Stimulated activated naive CD8-positive, alpha-beta T cell treated with anti-CD3 and anti-CD28 coated beads, Interleukin-15, amount 100 ng/mL, for 72 hours (primary cell): ENCODE measurements around the gene TLNRD1.

Experiments
- ATAC-seq: fragments of 150-1000 bp; cut with Tn5 transposase; 2 replicates; pipeline ENCODE4 v1.10.0; 2021; ENCODE audit warnings: mild to moderate bottlenecking, moderate library complexity
- DNase-seq, 2 donors: peaks; one replicate each; pipeline ENCODE4 v3.0.0; 2021 to 2022
- H3K27ac Mint-ChIP-seq, 2 donors: one replicate each; pipeline ENCODE4 v1.8.0; 2022; ENCODE audit warnings: mild to moderate bottlenecking in 2 of 2, mixed read lengths in 2 of 2, moderate library complexity in 2 of 2
- H3K27me3 Mint-ChIP-seq: one replicate; pipeline ENCODE4 v1.8.0; 2022; ENCODE audit warnings: mixed read lengths
- H3K4me1 Mint-ChIP-seq: one replicate; pipeline ENCODE4 v1.8.0; 2022; ENCODE audit warnings: mild to moderate bottlenecking, mixed read lengths
- H3K4me3 Mint-ChIP-seq, 2 donors: one replicate each; pipeline ENCODE4 v1.8.0; 2022; ENCODE audit warnings: mild to moderate bottlenecking in 2 of 2, mixed read lengths in 2 of 2, moderate library complexity in 1 of 2
- H3K9me3 Mint-ChIP-seq, 2 donors: one replicate each; pipeline ENCODE4 v1.8.0; 2022; ENCODE audit warnings: mixed read lengths in 2 of 2

TLNRD1 gene

DNA sequence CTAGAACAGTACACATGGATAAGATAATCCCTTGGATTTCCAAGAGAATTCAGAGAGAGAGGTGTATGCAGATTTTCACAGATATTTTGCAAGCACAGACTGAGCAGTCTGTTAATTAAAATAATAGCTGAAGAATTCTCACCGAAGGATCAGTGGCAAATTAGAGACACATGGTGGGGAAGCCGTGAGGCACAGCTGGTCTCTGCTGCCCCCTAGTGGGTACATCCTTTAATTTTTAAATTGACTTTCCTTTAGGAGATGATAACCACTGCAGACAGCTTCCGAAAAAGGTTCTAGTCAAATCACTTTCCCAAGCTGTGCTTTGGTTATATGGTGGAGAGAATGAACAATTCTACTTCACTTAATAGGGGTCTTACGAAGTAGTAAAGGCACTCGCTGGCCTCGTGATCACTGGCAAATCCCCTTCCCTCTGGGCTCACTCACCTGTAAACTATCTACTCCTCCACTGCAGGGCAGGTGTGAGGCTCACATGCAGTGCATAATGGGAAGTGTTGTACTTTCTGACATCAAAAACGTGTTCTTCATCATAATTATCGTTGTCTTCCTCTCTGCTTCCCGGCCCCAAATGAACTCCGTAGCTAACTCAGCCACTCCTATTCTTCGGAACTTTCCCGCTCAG, 30.6 kb upstream of the TLNRD1 start:
- ATAC-seq: peak; percentile 66
- Mint-ChIP-seq H3K27ac (no peak overlapping the region), H3K9me3 (no peaks in the 10 kb centered on the region), H3K4me3 (no peak overlapping the region), H3K4me1 (peaks cover 19% of the 10 kb centered on the region), H3K27me3 (no peaks in the 10 kb centered on the region)
- DNase-seq: peak; percentile 42 to 47

- H3K4me3 Mint-ChIP-seq: no peak overlapping the region
- ATAC-seq: no peak
- peaks cover 24% of the 10 kb centered on the region for H3K4me1 Mint-ChIP-seq
- no peak for DNase-seq
- no peaks in the 10 kb centered on the region for H3K9me3 Mint-ChIP-seq
- H3K27me3 Mint-ChIP-seq: no peaks in the 10 kb centered on the region
- no peak overlapping the region for H3K27ac Mint-ChIP-seq
Measured at GRCh38 chr15:80970658-80971057, 30.1 kb upstream of the TLNRD1 start.

DNA sequence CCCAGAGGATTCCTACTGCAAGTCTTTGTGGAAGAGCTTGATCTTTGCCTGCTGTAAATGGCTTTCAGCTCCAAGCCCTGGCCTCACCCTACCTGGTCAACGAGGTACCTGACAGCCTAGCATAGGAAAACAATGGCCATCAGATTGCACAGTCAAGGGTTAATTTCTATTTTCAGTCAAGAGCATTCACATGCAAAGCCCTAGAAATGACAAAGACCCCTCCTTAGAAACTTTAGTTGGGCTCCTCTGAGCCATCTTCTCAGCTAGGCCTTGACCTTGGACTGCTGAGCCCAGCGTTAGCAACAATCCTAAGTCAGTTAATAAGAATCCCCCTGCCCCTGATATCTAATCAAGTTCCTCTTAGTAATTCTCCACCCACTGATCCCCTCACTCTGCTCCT, 29.6 kb upstream of the TLNRD1 start:
- Mint-ChIP-seq H3K27me3 (no peaks in the 10 kb centered on the region), H3K4me1 (peaks cover 28% of the 10 kb centered on the region), H3K4me3 (no peak overlapping the region), H3K9me3 (no peaks in the 10 kb centered on the region), H3K27ac (no peak overlapping the region)
- DNase-seq (no peak), ATAC-seq (no peak)

DNA sequence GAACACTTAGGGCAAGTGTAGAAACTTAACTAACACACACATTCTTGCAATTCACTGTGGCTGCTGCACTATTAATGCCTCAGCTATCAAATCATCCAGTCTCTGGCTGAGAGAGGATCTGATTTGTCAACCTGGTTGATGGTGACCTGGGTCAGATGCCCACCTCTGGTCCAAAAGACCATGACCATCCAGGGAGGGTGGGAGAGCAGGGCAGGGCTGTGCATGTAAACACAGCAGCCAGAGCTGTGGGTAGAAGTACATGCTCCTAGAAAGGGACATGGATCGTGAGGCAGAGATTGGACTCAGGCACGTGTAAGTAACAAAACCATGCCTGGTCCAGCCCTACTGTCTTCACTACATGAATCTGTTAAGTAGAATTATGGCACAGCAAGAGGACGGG, 28.4 kb upstream of the TLNRD1 start:
- no peak overlapping the region for H3K27ac Mint-ChIP-seq
- DNase-seq (no peak), ATAC-seq (no peak)
- no peak overlapping the region for H3K4me3 Mint-ChIP-seq
- no peaks in the 10 kb centered on the region for H3K9me3 Mint-ChIP-seq
- H3K4me1 Mint-ChIP-seq: peaks cover 39% of the 10 kb centered on the region
- no peaks in the 10 kb centered on the region for H3K27me3 Mint-ChIP-seq

- ATAC-seq (peak; percentile 34), DNase-seq (no peak)
- H3K9me3 Mint-ChIP-seq: no peaks in the 10 kb centered on the region
- peaks cover 53% of the 10 kb centered on the region for H3K4me1 Mint-ChIP-seq
- no peak overlapping the region for H3K27ac Mint-ChIP-seq
- no peak overlapping the region for H3K4me3 Mint-ChIP-seq
- H3K27me3 Mint-ChIP-seq: no peaks in the 10 kb centered on the region
Measured at GRCh38 chr15:80974914-80975313, 25.8 kb upstream of the TLNRD1 start.

GRCh38 chr15:80976851-80977250, 23.9 kb upstream of the TLNRD1 start:
- Mint-ChIP-seq H3K27me3 (no peaks in the 10 kb centered on the region), H3K4me1 (peaks cover 48% of the 10 kb centered on the region), H3K27ac (peak overlapping the region; percentile 61 to 71), H3K9me3 (no peaks in the 10 kb centered on the region), H3K4me3 (no peak overlapping the region)
- DNase-seq (no peak), ATAC-seq (no peak)

DNA sequence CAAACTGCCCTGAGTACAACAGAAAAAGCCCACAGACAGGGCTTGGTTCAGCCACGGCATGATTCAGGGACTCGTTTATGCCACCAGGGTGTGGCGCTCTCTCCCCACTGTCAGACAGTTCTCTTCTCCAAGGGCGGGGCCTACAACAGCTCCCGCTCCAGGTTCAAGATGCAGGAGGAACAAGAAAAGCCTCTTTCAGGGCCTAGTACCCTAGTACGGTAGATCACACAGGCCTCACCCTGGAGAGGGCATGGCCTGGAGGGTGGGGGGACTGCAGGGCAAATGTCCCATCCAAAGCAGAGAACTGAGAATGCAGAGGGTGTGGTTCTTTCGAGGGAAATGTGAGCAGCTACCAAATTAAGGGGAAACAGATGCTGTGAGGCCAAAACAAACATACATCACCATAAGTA, 23.1 kb upstream of the TLNRD1 start:
- peaks cover 54% of the 10 kb centered on the region for H3K4me1 Mint-ChIP-seq
- H3K4me3 Mint-ChIP-seq: no peak overlapping the region
- DNase-seq: peak in 1 of 2 donors; percentile 24
- no peak overlapping the region for H3K27ac Mint-ChIP-seq
- no peaks in the 10 kb centered on the region for H3K27me3 Mint-ChIP-seq
- ATAC-seq: peak; percentile 53
- H3K9me3 Mint-ChIP-seq: no peaks in the 10 kb centered on the region

DNA sequence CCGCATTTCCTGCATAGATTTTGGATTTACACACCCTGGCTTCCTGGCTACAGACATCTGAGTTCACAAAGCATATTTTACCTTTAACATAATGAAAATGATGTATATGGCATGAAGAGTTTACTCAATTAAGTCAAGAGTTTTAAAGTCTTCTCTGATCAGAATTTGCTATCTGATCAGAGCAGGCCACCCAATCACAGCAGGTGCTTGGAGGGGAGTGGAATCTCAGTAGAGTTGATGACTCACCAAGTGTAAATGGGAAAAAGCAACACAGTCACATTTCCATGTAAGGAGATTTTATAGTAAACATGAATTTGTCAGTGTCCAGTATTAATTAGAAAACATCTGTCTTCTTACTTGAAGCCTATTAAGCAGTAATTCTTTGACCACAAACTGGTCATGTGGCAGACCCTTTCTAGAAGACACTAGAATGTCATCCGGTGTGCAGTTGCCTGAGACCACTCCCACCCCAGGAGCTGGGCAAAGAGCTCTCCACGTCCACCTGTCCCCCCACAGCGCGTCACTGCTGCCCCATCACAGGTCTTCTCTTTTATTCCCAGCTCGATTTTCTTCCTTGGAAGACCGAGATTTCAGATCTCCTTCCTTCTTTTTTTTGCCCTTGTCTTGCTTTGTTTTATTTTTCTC, 21.9 kb upstream of the TLNRD1 start:
- no peaks in the 10 kb centered on the region for H3K9me3 Mint-ChIP-seq
- peak overlapping the region in 1 of 2 donors; percentile 27 for H3K27ac Mint-ChIP-seq
- DNase-seq: no peak
- no peak overlapping the region for H3K4me3 Mint-ChIP-seq
- ATAC-seq: no peak
- peaks cover 61% of the 10 kb centered on the region for H3K4me1 Mint-ChIP-seq
- no peaks in the 10 kb centered on the region for H3K27me3 Mint-ChIP-seq

- Mint-ChIP-seq H3K9me3 (no peaks in the 10 kb centered on the region), H3K4me3 (no peak overlapping the region), H3K4me1 (peaks cover 68% of the 10 kb centered on the region), H3K27ac (peak overlapping the region in 1 of 2 donors; percentile 20), H3K27me3 (no peaks in the 10 kb centered on the region)
- ATAC-seq: no peak
- DNase-seq: no peak
Measured at GRCh38 chr15:80979538-80980200, 21.1 kb upstream of the TLNRD1 start.

DNA sequence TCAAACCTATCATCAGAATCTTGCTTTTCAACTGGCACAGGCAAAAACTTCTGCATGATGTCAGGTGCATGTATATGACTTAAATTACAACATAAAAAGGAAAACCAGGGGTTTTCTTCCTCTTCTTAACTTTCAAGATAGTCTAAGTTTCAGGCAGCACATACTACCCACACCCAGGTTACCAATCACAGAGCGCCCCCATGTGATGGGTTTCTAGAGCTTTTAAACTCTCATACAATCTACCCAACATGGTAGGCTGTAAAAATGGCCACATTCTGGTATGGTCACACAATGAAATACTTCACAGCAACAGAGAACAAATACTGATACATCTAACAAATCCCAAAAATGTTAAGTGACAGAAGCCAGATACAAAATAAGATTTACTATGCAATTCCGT, 18.5 kb upstream of the TLNRD1 start:
- Mint-ChIP-seq H3K4me1 (peaks cover 70% of the 10 kb centered on the region), H3K9me3 (no peaks in the 10 kb centered on the region), H3K27me3 (no peaks in the 10 kb centered on the region), H3K4me3 (no peak overlapping the region), H3K27ac (no peak overlapping the region)
- DNase-seq (no peak), ATAC-seq (no peak)

GRCh38 chr15:80982839-80983238, 17.9 kb upstream of the TLNRD1 start:
- Mint-ChIP-seq H3K27me3 (no peaks in the 10 kb centered on the region), H3K4me3 (no peak overlapping the region), H3K9me3 (no peaks in the 10 kb centered on the region), H3K27ac (peak overlapping the region in 1 of 2 donors; percentile 60), H3K4me1 (peaks cover 67% of the 10 kb centered on the region)
- DNase-seq (no peak), ATAC-seq (no peak)

- H3K9me3 Mint-ChIP-seq: no peaks in the 10 kb centered on the region
- H3K27me3 Mint-ChIP-seq: no peaks in the 10 kb centered on the region
- DNase-seq (no peak), ATAC-seq (no peak)
- H3K27ac Mint-ChIP-seq: peak overlapping the region in 1 of 2 donors; percentile 62
- peak overlapping the region in 1 of 2 donors; percentile 2 for H3K4me3 Mint-ChIP-seq
- H3K4me1 Mint-ChIP-seq: peaks cover 64% of the 10 kb centered on the region
Measured at GRCh38 chr15:80984856-80985255, 15.9 kb upstream of the TLNRD1 start.

GRCh38 chr15:80985981-80986380, 14.7 kb upstream of the TLNRD1 start:
- DNase-seq (no peak), ATAC-seq (no peak)
- H3K4me1 Mint-ChIP-seq: peaks cover 66% of the 10 kb centered on the region
- H3K27ac Mint-ChIP-seq: no peak overlapping the region
- no peaks in the 10 kb centered on the region for H3K9me3 Mint-ChIP-seq
- H3K27me3 Mint-ChIP-seq: no peaks in the 10 kb centered on the region
- H3K4me3 Mint-ChIP-seq: no peak overlapping the region

DNA sequence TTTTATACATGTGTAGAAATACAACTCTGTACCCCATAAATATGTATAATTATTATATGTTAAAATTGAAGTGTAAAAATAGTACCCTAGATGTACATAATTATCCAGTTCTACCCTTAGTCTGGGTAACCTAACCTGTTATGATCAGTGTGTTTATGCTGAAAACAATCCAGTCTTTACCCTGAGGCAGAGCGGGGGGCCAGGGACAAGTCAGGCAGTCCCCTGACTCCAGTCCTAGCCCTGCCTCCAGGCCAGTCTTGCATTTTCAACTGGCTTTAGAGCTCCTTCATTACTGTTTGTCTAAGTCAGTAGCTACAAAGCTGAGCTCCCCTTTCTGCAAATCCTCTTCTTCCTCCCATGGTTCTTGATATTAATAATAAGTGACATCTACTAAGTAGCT, 14.2 kb upstream of the TLNRD1 start:
- peaks cover 71% of the 10 kb centered on the region for H3K4me1 Mint-ChIP-seq
- DNase-seq (no peak), ATAC-seq (no peak)
- no peaks in the 10 kb centered on the region for H3K27me3 Mint-ChIP-seq
- no peak overlapping the region for H3K27ac Mint-ChIP-seq
- H3K9me3 Mint-ChIP-seq: no peaks in the 10 kb centered on the region
- H3K4me3 Mint-ChIP-seq: peak overlapping the region in 1 of 2 donors; percentile 28

DNA sequence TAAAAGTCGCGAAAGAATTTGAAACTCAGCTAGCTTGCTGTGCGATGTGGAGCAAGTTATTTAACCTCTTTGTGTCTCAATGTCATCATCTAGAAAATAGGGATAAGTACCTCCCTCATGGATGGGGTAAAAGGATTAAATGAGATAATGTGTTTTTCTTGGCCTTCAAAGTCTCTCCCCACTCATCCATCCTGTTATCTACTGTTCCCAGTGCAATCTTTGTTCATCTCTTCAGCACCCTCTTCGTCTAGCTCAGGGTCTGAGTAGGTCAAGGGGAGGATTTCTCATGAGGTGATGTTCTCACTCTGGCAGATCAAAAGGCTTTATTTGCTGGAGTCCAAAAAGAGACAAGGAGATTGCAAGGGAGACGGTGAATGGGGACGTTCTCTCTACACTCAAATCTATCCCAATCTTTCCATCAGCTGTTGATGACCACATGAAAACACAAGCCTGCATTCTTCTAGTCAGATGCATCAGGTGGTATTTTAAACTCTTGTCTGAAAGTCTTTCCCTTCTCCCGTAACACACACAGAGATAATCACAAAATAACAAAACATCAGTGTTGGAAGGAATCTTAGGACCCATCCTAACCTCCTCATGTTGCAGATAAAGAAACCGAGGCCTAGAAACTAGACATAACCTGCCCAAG, 12.5 kb upstream of the TLNRD1 start:
- H3K27me3 Mint-ChIP-seq: no peaks in the 10 kb centered on the region
- peaks cover 66% of the 10 kb centered on the region for H3K4me1 Mint-ChIP-seq
- H3K4me3 Mint-ChIP-seq: peak overlapping the region; percentile 96 to 97
- DNase-seq (no peak), ATAC-seq (no peak)
- H3K27ac Mint-ChIP-seq: peak overlapping the region in 1 of 2 donors; percentile 98
- no peaks in the 10 kb centered on the region for H3K9me3 Mint-ChIP-seq

DNA sequence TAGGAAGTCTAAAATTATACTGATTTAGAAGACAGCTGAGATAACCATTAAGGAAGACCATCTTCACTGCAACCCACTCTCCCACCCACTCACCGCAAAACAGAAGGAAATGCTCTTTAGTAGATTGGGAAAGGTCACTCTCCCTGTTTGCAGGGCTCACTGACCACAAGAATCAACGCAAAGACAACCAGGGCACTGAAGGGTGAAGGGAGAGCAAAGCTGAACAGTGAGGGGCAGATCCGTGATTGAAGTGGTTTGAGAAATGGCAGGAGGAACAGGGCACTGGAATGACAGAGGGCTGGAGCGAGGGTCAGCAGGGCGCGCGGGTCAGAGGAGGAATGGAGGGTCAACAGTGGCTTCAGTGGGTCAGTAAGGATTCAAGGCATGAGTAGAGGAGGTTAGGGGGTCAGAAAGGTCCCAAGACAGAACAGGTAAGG, 11.6 kb upstream of the TLNRD1 start:
- no peaks in the 10 kb centered on the region for H3K27me3 Mint-ChIP-seq
- peak overlapping the region; percentile 96 to 97 for H3K4me3 Mint-ChIP-seq
- peak; percentile 1 for ATAC-seq
- no peaks in the 10 kb centered on the region for H3K9me3 Mint-ChIP-seq
- H3K4me1 Mint-ChIP-seq: peaks cover 60% of the 10 kb centered on the region
- H3K27ac Mint-ChIP-seq: peak overlapping the region; percentile 98 to 99
- DNase-seq: no peak
